ENCODE data around the gene TIA1.
A peak's percentile ranks its signal among the peaks of the same experiment; 100 is the strongest.
"Not testable (repeated sequence)": the region's sequence is repeated elsewhere in the genome, so short reads cannot be mapped to it uniquely, and the experiment has no call there.

The TIA1 gene, protein sequence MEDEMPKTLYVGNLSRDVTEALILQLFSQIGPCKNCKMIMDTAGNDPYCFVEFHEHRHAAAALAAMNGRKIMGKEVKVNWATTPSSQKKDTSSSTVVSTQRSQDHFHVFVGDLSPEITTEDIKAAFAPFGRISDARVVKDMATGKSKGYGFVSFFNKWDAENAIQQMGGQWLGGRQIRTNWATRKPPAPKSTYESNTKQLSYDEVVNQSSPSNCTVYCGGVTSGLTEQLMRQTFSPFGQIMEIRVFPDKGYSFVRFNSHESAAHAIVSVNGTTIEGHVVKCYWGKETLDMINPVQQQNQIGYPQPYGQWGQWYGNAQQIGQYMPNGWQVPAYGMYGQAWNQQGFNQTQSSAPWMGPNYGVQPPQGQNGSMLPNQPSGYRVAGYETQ

DNA sequence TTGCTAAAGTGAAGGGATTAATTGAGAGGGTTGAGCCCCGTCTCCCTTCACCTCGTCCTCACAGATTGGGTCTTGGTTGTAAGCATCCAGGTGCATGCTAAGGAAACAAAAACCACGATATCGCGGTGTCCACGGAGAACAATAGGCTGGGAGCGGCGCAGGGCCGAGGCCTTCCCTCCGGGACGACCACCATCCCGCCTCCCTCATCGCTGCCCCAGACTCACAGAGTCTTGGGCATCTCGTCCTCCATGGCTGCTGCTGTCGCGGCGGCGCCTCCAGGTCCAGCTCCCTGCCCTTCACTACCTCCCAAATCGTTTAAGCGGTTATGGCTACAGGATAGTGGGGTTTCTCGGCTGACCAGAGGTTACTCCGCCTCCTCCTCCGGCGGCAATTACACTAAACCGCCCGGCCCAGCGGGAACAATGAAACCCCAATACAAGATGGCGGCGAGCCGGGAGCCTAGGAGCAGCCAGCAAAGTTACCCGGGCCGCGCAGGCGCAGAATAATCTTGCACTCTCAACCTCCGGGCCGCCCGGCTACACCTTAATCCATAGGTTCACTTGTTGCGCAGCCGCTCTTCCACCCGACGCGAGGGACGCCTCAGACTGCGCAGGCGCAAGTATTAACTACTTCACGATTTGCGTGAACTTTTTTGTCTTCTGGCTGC, at the start of gene TIA1:
Gene TIA1 (minus strand): TSS at position 448 of the 667 bp plus-strand sequence. CDS start 198 bp downstream, at position 250.
- peak; percentile 99 for DNase-seq (ENCODE audit: low spot score)

DNA sequence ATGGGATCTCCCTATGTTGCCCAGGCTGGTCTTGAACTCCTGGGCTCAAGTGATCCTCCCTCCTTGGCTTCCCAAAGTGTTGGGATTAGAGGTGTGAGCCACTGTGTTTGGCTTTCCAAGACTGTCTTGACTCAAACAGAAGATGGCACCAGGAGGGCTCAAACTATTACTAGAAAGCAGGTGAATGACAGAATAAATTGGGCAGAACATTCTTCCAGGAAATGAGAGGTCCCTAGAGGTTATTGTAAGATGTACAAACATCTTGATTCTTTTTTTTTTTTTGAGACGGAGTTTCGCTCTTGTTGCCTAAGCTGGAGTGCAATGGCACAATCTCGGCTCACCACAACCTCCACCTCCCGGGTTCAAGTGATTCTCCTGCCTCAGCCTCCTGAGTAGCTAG, 49.4 kb upstream of the TIA1 start:
- DNase-seq (ENCODE audit: low spot score) = not testable (repeated sequence)

DNA sequence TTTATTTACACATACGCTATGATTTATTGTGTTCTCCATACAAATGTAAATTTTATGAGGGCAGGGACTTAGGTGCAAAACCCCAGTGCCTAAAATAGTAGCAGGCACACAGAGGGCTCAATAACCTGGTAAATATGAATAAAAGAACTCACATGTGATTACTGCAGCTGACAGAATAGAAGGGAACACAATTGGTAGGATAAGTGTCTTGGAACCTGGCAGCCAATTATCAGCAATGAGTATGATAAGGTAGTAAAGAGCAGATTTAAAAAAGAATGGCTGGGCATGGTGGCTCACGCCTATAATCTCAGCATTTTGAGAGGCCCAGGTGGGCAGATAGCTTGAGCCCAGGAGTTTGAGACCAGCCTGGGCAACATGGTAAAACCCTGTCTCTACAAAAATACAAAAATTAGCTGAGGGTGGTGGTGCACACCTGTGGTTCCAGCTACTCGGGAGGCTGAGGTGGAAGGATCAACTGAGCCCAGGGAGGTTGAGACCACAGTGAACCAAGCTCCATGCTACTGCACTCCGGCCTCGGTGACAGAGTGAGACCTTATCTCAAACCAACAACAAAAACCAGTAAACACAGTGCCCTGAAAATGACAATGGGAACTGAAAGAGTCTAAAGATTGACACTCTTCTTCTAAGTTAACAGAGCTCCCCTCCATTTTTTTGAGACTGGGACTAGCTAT, 35.2 kb upstream of the TIA1 start:
- DNase-seq (ENCODE audit: low spot score) = no peak

DNA sequence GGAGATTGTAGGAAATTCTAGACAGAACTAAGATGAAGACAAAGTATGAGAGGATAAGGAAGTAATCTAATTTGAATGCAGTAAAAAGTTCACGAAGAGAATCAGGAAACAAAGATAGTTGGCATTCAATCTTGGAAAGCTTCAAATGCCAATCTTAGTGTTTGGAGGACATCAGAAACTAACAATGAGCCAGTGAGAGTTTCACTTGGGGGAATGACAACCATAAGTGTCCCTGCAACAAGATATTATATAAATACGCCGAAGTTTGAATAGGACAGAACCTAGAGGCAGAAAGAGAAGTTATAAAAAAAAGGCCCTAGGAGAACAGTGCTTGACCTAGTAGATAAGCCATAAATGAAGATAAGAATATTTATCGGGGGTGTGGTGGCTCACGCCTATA, 34.0 kb upstream of the TIA1 start:
- no peak for DNase-seq (ENCODE audit: low spot score)

DNA sequence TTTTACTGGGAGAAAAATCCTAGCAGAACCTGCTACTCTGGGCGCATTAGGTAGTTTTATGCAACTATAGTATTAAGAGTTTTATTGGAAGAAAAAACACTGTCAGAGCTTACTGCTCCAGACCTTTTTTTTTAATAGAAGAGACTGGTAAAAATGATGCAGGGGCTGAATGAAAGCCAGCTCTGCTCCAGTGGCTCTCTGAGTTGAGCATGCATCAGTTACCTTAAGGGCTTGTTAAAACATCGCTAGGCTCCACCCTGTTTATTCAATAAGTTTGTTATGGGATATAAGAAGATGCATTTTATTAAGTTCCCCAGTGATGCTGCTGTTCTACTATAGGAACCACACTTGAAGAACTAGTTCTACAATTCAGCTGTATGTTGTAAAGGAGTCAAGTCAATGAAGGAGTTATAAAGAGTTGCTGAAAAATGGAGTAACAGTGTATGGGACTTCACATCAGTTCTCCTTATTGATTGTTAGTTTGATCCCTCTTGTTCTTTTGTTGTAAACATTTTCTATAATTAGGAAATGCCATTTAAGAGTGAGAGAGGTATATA, 31.9 kb upstream of the TIA1 start:
- DNase-seq (ENCODE audit: low spot score) = peak; percentile 1

DNA sequence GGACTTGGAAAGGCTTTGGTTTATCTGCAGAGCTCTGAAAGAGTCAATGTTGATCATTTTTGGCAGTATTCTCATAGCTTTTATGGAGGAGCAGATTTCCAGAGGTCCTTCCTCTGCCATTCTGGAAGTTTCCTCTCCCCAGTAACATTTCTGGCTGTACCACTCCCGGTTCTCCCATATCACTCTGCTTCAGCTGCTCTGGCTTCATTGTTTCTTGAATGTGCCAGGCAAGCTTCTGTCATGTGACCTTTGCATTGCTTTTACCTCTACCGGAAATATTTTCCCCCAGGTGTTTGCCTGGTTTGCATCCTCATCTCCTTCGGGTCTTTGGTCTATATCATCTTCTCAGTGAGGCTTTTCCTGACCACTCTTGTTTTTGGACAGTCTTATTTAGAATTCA, 21.9 kb upstream of the TIA1 start:
- DNase-seq (ENCODE audit: low spot score) = no peak

DNA sequence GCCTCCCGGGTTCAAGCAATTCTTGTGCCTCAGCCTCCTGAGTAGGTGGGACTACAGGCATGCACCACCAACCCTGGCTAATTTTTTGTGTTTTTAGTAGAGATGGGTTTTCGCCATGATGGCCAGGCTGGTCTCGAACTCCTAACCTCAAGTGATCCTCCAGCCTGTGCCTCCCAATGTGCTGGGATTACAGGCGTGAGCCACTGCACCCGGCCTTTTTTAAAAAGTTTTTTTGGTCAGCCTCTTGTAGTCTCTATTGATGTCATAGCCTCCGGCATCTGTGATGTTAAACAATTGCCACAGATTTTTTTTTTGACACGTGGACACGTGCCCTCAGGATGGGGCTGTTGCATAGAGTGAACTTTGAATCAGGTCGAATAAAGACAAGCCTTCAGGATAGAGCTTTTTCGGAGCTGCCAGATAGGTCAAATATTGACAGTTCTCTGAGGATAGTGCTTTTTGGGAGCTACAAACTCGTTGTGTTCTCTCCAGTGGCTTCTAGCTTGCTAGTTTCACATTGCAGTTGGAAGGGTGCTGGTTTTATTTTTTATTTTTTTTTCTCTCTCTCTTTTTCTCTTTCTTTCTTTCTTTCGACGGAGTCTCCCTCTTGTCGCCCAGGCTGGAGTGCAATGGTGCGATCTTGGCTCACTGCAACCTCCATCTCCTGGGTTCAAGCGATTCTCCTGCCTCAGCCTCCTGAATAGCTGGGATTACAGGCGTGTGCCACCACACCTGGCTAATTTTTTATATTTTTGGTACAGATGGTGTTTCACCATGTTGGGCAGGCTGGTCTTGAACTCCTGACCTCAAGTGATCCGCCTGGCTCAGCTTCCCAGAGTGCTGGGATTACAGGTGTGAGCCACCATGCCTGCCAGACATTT, 21.2 kb upstream of the TIA1 start:
- not testable (repeated sequence) for DNase-seq (ENCODE audit: low spot score)

DNA sequence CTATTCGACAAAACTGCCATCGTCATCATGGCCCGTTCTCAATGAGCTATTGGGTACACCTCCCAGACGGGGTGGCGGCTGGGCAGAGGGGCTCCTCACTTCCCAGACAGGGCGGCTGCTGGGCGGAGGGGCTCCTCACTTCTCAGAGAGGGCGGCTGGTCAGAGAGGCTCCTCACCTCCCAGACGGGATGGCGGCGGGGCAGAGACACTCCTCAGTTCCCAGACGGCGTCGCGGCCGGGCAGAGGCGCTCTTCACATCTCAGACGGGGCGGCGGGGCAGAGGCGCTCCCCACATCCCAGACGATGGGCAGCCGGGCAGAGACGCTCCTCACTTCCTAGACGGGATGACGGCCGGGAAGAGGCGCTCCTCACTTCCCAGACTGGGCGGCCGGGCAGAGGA, 18.5 kb upstream of the TIA1 start:
- DNase-seq (ENCODE audit: low spot score) = not testable (repeated sequence)

DNA sequence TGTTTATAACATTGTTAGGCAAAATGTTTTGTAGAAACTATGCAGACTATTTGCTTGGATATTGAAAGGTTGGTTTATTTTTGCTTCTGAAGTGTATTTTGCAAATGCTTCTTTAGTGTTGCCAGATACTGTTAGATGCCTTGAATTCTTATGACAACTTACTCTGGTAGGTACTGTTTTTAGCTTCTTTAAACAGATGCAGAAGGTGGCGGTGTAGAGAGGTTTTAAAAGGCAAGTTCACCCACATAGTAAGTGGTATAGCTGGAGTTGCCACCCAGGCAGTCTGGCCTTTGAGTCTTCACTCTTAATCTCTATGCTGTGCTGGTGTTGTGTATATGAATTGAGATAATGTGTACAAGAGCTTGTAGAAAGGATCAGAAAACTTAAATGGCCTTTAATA, 13.1 kb upstream of the TIA1 start:
- no peak for DNase-seq (ENCODE audit: low spot score)

DNA sequence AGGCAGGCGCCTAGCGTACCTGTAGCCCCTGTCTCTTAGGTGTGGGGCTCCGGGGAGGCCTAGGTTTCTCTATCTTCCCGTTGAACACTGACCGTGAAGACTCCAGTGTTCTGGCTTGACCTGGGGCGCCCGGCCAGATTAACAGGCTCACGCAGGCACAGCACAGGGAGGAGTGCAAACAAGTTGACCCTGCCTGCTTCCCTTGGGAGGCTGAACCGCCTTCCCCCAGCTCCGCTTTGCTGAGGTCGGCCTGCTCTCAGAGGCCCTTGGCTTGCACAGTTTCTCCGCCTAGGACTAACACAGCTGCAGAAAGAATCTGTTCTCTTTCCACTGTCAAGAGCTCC, 10.1 kb upstream of the TIA1 start:
- no peak for DNase-seq (ENCODE audit: low spot score)

DNA sequence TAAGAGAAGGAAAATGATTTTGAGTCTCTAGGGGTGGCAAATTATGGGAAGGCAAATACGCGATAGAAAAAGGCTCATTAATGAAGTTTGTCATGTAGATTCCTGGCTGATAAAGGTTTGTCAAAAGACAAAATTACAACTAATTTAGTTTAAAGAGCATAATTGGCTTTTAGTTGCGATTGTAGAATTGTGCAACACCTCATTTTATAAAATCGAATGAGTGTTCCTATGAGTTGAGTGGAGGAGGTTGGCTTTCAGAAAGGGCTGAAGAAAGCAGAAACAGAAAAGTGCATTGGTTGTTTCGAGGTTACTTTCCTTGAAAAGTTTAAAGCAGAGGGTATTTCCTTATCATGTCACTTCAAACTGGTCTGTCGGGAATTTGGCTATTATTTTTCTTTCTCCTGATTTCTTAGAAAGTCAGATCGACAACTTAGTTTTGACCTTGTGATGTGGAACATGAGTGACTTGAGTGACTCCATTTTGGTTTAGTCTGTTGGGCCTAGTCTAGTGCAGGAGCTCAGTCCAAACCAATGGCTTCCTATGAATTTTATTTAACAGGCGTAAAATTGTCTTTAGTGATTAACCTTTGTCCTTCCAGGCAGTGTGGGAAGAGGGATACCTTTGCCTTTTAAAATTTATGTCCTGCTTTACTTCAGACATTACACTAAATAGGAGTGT, 7.3 kb upstream of the TIA1 start:
- no peak for DNase-seq (ENCODE audit: low spot score)

DNA sequence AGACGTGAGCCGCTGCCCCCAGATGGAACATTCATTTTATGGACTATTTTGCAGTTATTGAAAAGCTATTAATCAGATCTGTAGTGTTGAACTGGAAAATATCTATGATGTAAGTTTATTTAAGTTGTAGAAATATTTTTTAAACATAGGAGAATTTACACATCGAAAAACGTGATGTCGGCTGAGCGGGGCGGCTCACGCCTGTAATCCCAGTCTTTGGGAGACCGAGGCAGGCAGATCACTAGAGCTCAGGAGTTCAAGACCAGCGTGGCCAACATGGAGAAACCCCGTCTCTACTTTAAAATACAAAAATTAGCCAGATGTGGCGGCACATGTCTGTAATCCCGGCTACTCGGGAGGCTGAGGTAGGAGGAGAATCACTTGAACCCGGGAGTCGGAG, 2.0 kb upstream of the TIA1 start:
- no peak for DNase-seq (ENCODE audit: low spot score)

DNA sequence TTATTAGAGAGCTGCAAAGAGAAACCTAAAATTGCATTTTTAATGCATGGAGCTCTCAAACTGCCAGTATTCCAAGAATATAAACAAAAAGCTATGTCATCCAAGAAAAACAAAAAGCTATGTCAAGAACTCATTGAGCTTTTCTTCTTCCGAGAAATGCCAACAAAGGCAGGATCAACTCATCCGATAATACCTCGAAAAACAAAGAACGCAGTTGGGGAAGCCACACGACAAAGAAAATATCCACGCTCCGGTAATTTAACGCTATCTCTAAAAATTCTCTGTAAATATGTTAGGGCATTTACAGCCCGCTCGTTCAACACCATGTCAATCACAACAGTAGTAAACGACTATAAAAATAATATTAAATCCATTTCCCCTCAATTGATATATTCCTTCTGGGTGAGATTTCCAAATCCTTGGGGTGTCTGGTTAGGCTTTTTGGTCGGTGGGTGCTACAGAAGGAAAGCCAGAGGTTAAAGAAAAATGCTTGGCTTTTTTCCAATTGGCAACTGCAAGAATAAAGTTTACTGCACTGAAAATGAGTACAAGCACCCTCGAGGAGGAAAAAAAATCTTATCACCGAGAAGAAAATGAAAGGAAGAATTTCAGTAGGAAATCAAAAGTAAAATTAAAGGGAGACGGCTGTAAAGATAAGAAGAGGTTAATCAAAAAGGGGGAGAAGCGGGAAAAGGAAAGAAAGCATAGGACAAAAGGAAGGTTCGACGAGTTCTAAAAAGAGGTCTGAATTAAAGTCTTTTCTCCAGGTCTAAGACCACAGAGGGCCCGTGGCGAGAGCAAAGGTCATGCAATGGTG, 856 bp downstream of the TIA1 start:
- no peak for DNase-seq (ENCODE audit: low spot score)

DNA sequence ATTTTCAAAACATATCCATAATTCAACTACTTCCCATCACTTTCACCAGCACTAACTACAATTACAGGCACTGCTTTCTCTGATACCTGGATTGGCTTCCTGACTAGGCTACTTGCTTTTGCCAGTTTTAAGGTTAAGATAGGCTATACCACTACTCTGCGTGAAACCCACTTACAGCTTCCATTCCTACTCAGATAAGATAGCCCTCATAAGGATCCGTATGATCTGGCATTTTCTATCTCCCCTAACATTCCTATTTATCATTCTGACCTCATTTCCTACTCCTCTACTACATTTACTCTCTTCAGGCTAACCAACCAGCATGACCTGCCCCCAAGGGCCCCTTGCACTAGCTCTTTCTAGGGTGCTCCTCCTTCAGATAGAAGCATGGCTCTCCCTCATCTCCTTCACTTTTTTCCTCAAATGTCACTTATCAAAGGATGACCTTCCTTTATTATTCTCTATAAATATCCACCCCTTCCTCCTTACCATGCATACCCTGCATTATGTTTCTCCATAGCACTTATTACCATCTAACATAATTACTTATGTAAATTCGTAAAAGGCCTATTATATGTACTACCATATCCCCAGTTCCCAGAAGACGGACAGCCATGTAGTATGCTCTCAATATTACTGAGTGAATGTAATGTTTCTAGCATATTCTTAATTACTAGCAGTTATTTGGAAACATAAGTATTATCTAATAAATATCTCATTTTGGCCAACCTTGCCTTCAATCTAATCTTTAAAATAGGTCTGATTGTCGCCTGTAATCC, 4.4 kb downstream of the TIA1 start:
- DNase-seq (ENCODE audit: low spot score) = no peak

DNA sequence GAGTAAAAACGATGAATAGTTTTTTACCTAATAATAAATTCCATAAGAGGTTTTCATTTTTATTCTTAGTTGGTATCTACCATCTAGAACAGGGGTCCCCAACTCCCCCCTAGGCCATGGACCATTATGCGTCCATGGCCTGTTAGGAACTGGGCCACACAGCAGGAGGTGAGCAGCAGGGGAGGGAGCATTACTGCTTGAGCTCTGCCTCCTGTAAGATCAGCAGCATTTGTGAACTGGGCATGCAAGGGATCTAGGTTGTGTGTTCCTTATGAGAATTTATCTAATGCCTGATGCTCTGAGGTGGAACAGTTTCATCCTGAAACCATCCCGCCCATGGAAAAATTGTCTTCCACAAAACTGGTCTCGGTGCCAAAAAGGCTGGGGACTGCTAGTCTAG, 5.9 kb downstream of the TIA1 start:
- DNase-seq (ENCODE audit: low spot score) = no peak

DNA sequence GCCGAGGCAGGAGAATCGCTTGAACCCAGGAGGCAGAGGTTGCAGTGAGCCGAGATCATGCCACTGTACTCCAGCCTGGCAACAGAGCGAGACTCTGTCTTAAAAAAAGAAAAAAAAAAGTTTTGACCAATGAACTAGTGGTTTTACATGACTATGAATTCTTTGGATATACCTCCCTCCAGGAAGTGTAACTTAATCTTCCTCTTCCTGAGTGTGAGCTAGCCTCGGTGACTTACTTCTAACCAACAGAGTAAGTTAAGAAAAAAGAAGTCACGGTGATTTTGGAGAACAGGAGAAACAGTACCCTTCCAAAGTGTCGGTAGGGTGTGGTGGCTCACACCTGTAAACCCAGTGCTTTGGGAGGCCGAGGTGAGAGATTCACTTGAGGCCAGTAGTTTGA, 7.1 kb downstream of the TIA1 start:
- DNase-seq (ENCODE audit: low spot score) = no peak

DNA sequence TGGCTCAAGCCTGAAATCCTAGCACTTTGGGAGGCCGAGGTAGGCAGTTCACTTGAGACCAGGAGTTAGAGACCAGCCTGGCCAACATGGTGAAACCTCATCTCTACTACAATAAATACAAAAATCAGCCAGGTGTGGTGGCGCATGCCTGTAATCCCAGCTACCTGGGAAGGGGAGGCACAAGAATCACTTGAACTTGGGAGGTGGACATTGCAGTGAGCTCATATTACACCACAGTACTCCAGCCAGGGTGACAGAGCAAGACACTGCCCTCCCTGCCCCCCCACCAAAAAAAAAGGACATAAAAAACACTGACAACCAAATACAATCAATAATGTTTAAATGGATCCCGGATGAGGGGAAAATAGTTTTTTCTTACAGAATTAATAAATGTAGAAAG, 7.8 kb downstream of the TIA1 start:
- DNase-seq (ENCODE audit: low spot score) = no peak

DNA sequence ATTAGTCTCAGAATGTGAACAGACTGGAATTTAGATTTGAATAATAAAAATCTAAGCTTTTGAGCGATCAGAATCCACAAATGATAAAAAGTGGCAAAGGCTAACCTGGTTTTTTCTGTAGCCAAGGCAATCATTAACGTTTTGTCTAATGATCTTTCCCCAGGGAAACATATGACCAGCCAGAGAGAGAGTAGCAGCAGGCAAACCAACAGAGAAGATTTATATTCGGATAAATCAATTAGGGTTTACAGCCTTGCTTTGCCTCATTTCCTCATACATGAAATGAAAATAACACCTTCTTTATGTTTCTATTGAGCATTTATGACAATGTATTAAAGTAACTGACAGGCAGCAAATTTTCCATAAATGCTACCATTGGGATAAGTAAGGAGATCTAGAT, 14.5 kb downstream of the TIA1 start:
- no peak for DNase-seq (ENCODE audit: low spot score)

DNA sequence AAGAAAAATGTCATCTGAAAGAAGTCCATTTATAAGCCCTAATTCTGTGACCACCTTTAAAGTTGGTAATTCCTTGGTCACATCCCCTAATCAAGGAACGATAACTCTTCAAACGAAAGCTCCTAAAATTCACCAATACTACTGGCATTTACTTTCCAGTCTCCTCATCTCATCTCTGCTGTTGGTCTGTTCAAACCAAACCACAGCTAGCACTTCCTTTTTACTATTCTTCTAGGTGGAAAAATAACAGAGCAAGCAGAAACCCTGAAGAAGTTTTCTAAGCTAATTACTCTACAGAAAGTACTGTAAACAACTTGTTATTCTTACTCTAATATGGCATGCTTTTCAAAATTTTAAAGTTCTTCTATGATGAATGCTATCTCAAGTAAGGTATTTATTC, 21.6 kb downstream of the TIA1 start:
- no peak for DNase-seq (ENCODE audit: low spot score)

DNA sequence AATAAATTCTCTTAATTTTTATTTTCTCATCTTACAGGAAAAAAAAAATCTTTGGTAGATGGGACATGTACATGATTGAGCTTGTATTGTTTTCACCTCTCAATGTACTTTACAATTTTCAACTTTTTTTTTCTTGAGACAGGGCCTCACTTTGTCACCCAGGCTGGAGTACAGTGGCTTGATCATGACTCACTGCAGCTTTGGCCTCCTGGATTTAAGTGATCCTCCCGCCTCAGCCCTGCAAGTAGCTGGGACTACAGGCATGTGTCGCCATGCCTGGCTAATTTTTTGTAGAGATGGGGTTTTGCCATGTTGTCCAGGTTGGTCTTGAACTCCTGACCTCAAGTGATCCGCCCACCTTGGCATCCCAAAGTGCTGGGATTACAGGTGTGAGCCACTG, 25.1 kb downstream of the TIA1 start:
- not testable (repeated sequence) for DNase-seq (ENCODE audit: low spot score)
